Measurements from ENCODE around the gene PEX11G.

PEX11G gene

DNA sequence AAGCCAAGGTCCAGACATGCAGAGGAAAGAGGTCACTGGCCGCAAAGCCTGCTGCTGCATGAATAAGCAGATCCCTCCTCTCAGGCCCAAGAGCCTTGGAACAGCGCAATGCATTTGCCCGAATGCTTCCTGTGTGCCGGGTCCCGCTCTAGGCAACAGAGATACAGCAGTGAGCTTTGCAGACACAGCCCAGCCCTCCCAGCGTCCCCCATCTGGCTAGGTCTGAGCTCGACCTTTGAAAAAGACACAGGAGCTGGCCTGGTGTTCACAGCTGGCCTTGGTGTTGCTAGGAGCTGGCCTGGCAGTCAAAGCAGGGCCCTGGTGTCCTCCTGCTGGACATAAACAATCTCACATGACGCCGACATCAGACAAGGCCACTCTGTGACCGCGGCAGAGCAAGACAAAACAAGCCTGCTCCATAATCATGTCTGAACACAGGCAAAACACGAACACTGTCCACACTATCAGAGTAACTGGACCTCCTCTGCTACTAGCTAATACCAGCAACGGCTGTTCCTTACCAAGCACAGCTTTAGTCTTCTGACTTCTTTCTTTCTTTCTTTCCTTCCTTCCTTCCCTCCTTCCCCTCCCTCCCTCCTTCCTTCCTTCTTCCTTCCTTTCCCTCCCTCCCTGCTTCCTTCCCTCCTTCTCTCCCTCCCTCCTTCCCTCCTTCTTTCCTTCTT is 5.7 kb upstream of the PEX11G start:
- no peak for DNase-seq (ENCODE audit: low spot score)

DNA sequence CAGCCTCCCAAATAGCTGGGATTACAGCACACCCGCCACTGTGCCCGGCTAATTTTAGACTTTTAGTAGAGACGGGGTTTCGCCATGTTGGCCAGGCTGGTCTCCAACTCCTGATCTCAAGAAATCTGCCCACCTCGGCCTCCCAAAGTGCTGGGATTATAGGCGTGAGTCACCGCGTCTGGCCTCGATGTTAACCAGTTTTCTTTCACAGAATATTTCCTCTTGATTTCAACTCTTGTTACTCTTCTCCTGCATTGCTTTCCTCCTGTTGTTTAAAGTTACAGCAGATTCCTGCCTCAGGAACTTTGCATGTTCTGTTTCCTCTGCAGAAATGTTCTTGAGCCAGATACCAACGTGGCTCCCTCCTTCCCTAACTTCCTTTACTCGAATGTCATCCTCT is 3.7 kb upstream of the PEX11G start:
- DNase-seq (ENCODE audit: low spot score) = no peak

DNA sequence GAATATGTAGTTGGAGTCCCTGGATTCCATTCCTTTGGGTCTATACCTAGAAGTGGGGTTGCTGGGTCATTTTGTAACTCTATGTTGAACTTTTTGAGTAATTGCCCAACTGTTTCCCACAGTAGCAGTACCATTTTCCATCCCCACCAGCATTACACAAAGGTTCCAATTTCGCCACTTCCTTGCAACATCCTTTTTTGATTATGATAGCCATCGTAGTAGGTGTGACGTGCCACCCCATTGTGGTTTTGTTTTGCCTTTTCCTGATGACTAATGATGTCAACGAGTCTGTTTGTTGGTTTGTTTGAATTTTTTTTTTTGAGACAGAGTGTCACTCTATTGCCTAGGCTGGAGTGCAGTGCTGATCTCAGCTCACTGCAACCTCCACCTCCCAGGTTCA is 3.3 kb upstream of the PEX11G start:
- no peak for DNase-seq (ENCODE audit: low spot score)

DNA sequence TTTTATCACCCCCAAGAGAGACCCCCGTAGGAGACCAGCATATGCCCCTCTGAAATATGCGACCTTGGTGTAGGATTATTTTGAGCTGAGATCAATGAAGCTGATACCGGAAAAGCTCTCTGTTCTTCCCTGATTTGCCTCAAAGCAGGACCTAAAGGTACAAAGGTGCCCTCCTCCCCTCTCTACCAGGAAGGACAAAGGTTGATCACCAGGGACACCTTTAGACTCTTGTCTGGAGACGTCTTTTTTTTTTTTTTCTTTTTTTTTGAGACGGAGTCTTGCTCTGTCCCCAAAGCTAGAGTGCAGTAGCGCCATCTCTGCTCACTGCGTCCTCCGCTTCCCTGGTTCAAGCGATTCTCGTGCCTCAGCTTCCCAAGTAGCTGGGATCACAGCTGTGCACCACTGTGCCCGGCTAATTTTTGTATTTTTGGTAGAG is 792 bp upstream of the PEX11G start:
- no peak for DNase-seq (ENCODE audit: low spot score)

DNA sequence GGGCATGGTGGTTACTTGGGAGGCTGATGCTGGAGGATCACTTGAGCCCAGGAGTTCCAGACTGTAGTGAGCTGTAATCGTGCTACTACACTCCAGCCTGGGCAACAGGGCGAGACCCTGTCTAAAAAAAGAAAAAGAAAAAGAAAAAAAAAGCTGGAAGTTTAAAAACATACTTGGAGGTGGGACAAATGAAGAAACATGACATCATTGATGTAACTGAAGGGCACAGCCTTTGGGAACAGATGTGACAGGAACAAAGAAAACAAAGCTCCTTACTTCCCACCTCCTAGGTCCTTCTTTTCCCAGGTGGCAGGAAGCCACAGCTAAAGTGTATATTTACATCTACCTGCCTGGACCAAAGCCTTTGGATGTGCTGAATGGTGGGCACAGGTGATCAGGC is 1.9 kb downstream of the PEX11G start:
- no peak for DNase-seq (ENCODE audit: low spot score)

DNA sequence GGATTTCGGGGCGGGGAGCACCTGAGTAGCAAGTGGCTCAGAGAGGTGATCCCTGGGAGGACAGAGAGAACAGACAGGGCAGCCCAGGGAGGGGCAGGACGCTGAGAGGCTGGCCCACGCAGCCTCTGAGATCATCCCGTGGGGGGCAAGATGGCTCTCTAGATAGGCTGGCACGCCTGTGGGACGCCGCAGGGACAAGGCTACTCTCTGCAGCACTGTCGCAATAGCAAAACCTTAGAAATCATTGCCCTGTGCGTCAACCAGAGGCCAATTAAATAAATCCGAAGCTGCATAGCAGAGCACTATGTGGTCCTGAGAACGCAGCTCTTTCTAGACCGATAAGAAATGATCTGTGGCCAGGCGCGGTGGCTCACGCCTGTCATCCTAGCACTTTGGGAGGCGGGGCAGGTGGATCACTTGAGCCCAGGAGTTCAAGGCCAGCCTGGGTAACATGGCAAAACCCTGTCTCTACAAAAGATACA is 5.1 kb downstream of the PEX11G start:
- DNase-seq (ENCODE audit: low spot score) = no peak

DNA sequence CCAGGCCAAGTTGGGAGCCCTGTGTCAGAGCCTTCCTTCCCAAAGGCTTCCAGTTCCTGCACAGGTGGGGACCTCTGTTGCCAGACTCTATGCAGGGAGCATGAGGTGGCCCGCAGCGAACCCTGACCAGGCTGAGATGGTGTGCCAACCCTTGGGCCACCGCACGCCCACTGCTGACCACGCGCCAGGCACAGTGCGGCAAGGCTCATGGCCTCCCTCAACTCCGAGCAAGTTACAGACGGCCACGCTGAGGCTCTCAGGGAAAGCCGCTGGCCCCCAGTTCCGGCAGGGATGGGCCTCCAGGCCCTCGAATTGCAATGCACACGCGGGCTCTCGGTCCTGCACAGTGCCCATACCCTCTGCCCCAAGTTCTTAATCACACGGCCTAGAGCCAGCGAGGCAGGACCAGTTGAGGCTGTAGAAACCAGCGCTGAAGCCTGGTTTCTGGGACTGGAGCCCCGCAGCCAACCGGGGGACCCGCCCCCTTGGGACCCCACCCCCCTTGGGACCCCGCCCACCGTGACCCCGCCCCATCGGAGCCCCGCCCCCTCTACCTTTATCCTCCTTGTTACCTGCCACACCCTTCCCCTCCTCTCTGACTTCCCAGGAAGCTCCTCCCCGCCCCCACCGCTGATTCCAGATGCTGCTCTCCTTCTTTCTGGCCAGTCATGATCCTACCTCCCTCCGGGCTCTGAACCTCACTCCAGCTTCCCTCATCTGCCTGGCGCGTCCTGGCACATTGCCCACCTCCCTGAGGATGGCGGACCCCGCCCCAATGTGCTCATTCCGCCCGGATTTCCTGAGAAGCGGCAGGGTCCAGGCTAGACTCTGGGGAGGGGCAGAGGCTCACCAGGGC is 6.0 kb downstream of the PEX11G start:
- no peak for DNase-seq (ENCODE audit: low spot score)

DNA sequence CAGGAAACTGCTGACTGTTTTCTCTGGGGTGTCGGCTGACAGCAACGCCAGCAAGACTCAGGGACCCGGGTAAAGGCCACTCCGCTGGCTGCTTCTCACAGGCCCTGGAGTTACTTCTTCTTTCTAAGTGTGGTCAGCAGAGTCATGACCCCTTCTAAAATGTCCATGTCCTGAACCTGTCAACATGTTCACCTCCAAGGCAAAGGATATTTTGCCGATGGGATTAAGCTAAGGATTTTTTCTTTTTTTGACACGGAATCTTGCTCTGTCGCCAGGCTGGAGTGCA is 7.9 kb downstream of the PEX11G start:
- no peak for DNase-seq (ENCODE audit: low spot score)

DNA sequence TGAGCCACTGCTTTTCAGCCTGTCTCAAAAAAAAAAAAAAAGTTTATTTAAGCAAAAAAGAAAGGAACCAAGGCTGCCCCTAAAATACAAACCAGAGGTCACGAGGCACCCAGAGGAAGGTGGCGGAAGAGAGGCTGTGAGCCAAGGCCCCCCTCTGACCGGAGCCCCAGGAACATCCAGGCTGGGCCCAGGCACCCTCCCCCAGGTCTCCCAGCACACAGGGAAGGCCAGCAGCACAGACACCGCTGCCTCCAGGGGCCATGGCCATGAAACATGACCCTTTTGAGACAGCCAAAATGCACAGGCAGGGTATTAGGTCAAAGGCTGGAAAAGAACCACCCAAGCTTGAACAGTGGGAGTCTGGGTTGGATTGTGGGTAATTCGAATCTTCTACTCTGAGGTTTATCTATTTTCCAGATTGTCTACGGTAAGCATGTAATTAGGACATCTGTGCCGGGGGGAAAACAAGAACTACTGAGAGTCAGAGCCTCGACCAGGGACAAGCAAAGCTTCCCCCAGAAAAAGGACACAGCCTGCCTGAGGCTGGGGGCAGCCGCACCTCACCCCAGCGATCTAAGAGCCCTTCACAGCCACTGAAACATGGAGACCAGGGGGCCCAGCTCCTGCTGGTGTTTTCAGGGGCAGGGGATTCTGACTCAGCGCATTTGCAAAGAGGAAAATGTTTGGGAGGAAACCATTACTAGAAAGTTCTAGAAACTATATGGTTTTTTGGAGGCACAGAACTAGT is 8.4 kb downstream of the PEX11G start:
- DNase-seq (ENCODE audit: low spot score) = no peak

DNA sequence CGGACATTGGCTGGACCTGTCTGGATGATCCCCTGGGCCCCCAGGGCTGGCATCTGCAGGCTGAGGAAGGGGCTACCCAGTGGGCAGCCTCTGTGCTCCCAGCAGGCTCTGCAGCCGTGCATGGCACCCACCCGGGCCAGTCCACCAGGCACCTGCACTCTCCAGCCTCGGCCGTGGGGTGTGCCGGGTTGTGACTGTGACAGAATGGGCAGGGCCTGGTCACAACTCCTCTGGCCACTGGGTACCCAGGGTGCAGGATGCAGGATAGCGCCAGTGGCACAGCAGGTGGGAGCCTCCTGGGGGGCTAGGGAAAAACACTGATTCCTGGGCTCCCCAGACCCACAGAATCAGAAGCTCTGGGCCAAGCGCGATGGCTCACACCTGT is 10.0 kb downstream of the PEX11G start:
- no peak for DNase-seq (ENCODE audit: low spot score)

DNA sequence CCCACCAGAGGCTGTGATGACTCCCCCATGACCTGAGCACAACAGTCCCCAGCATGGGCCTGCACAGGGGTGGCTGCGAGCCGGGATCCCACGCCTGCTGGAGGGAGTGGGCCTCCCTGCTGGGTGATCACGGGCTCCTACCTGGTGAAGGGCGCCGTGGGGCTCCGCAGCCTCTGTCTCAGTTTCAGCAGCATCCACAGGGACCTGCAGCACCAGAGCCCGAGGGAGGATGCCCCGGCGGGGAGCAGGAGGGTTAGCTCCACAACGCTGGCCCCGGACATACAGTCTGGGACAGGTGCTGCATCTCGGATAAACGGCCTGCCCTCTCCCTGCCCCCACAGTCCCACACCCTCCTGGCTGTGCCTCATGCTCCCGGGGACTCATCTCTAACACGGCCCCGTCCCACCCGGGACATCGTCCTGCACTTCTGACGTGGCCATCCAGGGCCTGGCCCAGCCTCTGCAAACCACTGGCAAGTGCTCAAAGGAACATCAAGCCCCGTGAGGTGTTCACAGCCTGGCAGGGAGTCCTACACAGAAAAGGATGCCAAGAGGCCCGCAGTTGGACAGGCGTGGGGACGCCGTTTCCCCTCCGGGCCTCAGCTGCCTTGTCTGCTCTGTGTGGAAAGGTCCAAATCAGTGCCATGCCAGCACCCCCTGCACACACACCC is 10.5 kb downstream of the PEX11G start:
- no peak for DNase-seq (ENCODE audit: low spot score)

DNA sequence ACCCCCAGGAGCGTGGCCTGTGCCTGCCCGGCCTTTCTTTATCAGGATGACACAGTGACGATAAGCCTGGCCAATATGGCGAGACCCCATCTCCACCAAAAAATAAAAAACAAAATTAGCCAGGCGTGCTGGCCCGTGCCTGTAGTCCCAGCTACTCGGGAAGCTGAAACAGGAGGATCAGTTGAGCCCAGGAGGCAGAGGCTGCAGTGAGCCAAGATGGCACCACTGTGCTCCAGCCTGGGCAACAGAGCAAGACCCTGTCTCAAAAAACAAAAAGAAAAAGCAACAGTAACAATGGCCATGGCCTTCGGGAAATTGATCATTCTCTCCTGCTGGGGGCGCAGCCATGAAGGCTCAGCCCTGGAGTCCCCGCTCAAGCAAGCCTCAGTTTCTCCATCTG is 11.1 kb downstream of the PEX11G start:
- DNase-seq (ENCODE audit: low spot score) = no peak

DNA sequence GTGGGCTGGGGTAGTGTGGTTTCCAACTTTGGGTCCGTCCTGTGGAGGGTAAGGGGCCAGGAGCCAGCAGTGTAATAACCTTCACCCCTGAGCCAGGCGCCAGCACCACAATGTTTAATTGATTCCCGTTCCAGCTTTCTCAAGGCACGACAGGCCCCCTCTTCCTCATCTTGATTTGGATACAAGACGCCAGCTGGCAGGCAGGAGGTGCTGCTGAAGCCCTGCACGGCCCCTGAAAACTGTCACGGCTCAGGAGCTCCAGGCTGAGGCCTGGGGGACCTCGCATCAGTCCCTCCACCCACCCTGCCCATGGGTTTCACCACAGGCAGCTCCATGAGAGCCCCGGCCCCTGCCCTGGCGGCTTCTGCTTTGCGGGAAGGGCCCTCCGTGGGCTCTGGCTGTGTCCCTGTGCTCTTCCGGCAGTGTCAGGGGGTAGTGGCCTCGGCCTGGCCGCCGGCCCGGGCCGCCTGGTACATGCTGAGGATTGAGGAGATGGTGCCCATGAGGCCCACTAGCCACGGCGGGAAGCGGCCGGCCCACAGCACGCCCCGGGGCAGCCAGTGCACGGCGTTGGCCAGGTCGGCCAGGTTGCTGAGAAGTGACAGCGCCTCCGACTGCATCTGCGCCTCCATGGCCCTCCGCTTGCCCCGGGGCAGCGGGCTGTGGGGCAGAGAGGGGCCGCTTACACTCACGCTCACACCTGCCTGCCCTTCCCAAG is 11.9 kb downstream of the PEX11G start:
- DNase-seq (ENCODE audit: low spot score) = no peak

DNA sequence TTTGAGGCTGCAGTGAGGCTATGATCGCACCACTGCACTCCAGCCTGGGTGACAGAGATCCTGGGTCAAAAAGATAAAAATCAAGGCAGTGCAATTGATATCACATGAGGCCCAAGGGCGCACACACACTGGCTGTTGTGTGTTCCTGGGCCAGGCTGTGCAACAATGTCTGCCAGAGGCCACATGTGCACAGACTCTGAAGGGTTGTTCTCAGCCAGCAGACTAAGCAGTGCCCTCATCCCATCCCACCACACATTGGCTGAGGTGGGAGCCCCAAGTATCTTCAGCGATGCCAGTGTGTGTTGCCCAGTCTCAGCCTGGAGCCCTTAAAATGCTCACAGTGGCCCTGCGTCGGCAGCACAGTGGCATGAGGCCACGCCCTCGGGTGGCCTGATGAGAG is 12.6 kb downstream of the PEX11G start:
- no peak for DNase-seq (ENCODE audit: low spot score)

DNA sequence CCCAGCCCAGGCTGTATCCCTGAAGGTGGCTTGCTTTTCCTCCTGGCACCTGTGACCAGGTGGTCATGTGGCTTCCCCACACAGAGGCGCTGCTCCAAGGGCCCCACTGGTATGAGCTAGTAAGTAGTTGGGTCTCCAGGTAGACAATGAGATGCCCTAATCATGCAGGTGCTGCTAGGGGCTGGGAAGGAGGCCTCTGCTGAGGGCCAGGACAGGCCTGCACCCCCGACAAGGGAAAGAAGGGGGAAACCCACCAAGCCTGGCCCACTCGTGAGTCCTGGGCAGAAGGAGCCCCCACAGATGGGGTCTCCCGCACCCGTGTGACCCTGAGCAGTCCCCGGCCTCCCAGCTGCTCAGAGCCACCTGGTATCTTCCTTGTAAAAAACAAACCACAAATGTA is 13.2 kb downstream of the PEX11G start:
- no peak for DNase-seq (ENCODE audit: low spot score)

DNA sequence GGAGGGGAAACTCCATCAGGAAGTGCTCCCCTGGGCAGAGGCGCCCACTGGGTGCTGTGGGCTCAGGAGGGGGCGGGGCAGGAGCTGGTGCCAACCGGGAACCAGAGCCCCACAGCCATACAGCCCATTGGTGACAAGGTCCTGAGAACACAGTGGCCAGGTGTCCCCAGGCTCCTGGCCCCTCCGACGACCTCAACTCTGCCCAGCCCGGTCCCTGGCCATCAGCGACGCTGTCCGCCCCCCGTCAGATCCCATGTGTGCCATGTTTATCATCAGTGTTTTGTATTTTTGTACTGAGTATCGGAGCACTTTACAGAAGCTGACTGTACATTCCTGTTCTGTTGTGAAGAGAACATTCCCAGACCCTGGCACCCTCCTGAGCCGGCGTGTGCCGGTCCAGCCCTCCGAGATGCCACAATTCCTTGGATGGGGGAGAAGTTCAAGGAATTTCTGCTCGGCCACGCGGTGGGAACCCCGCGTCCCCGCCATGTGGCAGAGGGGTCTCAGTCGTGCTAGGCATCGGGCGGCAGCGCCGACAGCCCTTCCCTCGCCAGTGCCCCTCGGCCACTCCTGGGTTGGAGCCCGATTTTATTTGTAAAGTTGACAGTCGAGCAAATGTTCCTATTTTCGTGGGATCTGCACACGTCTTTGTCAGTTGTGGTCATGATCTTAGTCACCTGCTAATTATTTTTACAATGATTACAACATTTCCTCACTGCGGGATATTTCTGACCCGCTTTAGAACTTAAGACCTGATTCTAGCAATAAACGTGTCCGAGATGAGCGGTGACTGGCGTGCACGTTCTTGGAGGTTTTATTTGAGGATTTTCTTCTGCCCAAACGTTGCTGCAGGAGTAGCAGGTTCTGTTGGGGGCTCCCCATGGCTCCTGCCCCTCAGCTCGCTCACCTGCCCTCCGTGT is 16.9 kb downstream of the PEX11G start:
- DNase-seq (ENCODE audit: low spot score) = peak; percentile 30

DNA sequence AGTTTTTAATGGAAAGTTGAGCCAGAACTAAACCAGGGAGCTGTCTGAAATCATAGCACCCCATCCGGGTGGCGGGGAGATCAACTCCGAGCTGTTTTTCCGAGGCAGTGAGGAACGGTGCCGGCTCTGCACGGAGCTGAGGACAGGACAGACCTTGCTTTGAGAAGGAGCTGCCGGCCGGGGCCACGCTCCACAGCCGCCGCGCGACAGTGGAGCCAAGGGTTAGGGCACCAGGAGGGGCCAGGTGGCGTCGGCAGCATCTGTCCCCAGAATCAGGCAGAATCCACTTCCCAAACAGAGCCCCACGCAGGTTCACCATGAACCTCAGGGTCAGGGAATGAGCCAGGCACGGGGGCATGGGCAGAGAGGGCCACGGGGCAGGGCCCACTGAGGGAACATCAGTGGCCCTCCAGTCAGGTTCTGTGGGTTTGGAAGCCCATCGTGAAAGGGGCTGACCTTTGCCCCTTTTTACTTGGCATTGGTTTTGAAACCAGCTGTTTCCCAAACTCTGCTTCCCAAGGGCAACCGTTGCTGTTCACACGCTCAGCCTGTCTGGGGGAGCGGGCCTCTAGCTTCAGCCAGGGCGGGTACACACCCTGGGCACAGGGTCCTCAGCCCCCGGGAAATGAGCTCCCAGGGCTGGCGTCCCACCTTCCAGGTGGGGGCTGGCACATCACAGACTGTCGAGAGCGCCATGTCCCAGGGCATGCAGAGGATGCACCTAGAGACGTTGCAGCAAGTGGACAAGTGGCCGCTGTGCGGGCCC is 18.1 kb downstream of the PEX11G start:
- DNase-seq (ENCODE audit: low spot score) = no peak

DNA sequence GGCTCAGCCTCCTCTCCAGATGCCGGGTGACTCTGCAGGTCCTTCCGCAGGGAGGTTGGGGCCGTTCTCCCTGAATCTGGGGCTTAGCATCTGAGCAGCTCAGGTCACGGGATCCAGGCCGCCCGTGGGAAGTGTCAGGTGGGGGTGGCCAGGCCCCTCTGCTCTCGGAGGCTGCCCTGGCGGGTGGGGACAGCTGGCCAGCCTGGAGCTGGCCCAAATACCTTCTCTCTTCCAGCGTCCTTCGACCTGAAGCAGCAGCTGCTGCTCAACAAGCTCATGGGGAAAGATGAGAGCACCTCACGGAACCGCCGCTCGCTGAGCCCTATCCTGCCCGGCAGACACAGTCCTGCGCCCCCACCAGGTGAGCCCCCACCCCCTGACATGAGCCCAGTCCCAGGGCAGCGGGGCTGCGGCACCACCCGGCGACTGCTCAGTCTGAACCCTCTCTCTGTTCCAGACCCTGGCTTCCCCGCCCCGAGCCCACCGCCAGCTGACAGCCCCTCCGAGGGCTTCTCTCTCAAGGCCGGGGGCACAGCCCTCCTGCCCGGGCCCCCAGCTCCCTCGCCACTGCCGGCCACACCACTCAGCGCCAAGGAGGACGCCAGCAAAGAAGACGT is 19.1 kb downstream of the PEX11G start:
- no peak for DNase-seq (ENCODE audit: low spot score)

DNA sequence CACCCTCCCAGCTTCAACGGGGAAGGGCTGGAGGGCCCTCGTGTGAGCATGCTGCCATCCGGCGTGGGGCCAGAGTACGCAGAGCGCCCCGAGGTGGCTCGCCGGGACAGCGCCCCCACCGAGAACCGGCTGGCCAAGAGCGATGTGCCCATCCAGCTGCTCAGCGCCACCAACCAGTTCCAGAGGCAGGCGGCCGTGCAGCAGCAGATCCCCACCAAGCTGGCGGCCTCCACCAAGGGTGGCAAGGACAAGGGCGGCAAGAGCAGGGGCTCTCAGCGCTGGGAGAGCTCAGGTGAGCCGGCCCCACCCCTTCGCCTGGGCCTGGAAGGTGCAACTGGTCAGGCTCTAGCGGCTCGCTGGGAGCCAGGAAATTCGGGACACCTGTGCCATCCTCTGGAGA is 20.0 kb downstream of the PEX11G start:
- no peak for DNase-seq (ENCODE audit: low spot score)
